ENCODE data around the gene ATP8A1. TPM values are rescaled to one million over a fixed set of nuclear protein-coding genes. Genes with fewer than 3 reads are reported as not detected.

The ATP8A1 gene
- total and polyA plus RNA-seq, 2 of the 4 experiments (the other 2 are of a cell fraction), result 0.12 to 0.36 TPM

DNA sequence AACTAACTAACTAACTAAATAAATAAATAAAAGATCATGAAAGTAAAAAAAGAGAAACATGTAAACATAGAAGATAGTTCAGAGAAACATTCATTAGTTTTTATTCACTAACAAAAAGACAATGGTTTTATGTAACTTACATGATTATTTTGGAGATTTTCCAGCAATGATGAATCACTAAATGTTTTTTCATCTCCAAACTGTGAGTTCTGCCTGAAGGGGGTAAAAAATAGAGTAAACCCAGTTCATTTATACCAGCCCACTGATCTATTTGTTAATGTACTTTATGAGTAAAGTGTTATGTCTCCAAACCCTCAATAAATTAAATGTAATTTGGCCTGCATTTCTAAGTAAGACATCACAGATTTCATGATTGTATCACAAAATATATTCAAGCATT is 101.1 kb downstream of the ATP8A1 start:
- Histone ChIP-seq H3K4me3 (ENCODE audit: insufficient read depth, low read depth, low read length) (no peak overlapping the region), H3K9me1 (ENCODE audit: insufficient read depth, low read length) (no peaks in the 10 kb centered on the region), H3K14ac (replicated peaks; ENCODE audit: low read depth, low read length) (no peak overlapping the region), H3K4ac (ENCODE audit: low read depth, low read length) (no peak overlapping the region), H4K8ac (ENCODE audit: low read depth in 2 of 2, low read length in 2 of 2) (no peak overlapping the region), H4K5ac (ENCODE audit: low read depth, low read length) (no peak overlapping the region), H3K9me3 (ENCODE audit: control insufficient read depth, insufficient read depth, low read length) (no peaks in the 10 kb centered on the region), H2BK120ac (ENCODE audit: low read depth, low read length) (no peak overlapping the region), H2AK9ac (replicated peaks; ENCODE audit: low read depth, low read length, poor library complexity) (no peak overlapping the region), H3K18ac (ENCODE audit: low read depth, low read length) (no peak overlapping the region), H3K23ac (ENCODE audit: low read depth, low read length) (no peak overlapping the region), H4K20me1 (ENCODE audit: insufficient read depth, low read length) (no peaks in the 10 kb centered on the region), H3K36me3 (ENCODE audit: control insufficient read depth, insufficient read depth, low read length) (no peaks in the 10 kb centered on the region), H2BK15ac (ENCODE audit: low read depth, low read length) (no peak overlapping the region), H3K4me1 (ENCODE audit: control insufficient read depth, insufficient read depth, low read length) (no peaks in the 10 kb centered on the region), H3K79me1 (ENCODE audit: low read depth in 1 of 2, low read length in 2 of 2) (no peaks in the 10 kb centered on the region), H2AK5ac (ENCODE audit: low read depth, low read length) (no peak overlapping the region), H3K27me3 (ENCODE audit: control insufficient read depth, insufficient read depth, low read length) (no peaks in the 10 kb centered on the region), H4K91ac (ENCODE audit: insufficient read depth, low read depth, low read length) (no peak overlapping the region), H3K56ac (ENCODE audit: extremely low read depth, insufficient read depth, low read length) (no peak overlapping the region), H2BK5ac (ENCODE audit: low read depth, low read length, poor library complexity, severe bottlenecking) (no peak overlapping the region), H3K4me2 (ENCODE audit: low read depth, low read length) (no peak overlapping the region), H2AFZ (replicated peaks; ENCODE audit: low read length, poor library complexity) (no peak overlapping the region), H2BK20ac (ENCODE audit: low read depth, low read length) (no peak overlapping the region), H3K27ac (ENCODE audit: insufficient read depth, low read length) (no peak overlapping the region), H3K9ac (ENCODE audit: low read depth, low read length) (no peak overlapping the region)
- dilution Hi-C loops (cut with HindIII; ENCODE audit: low sequenced_read_pairs, unreplicated experiment) (no loop called here), in situ Hi-C loops (cut with MboI; ENCODE audit: low sequenced_read_pairs) (no loop called here), intact Hi-C loops (cut with micrococcal nuclease) (no loop called here)
- ATAC-seq (ENCODE audit: low read depth) (no peak), DNase-seq (no peak)
- ChIA-PET CTCF (no interaction called here), POLR2A (ENCODE audit: unreplicated experiment) (no interaction called here)
- BruUV-seq (replicated peaks), result no TSS peak
- TF ChIP-seq, protein P1, sequence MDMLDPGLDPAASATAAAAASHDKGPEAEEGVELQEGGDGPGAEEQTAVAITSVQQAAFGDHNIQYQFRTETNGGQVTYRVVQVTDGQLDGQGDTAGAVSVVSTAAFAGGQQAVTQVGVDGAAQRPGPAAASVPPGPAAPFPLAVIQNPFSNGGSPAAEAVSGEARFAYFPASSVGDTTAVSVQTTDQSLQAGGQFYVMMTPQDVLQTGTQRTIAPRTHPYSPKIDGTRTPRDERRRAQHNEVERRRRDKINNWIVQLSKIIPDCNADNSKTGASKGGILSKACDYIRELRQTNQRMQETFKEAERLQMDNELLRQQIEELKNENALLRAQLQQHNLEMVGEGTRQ (IDR thresholded peaks at IDR 0.05; ENCODE audit: low read depth, low read length), result no peak
- TF ChIP-seq MAZ (IDR thresholded peaks at IDR 0.05; ENCODE audit: borderline replicate concordance, low read depth, low read length) (no peak), SMC3 (IDR thresholded peaks at IDR 0.05; ENCODE audit: low read depth, low read length) (no peak), RCOR1 (IDR thresholded peaks at IDR 0.05; ENCODE audit: insufficient replicate concordance, low read length) (no peak), RAD21 (IDR thresholded peaks at IDR 0.05; ENCODE audit: low read length) (no peak), NFE2L2 (IDR thresholded peaks at IDR 0.05; ENCODE audit: low read depth, low read length) (no peak), BHLHE40 (IDR thresholded peaks at IDR 0.05; ENCODE audit: low read depth, low read length) (no peak), MAFK (IDR thresholded peaks at IDR 0.05; ENCODE audit: low read depth, low read length) (no peak)
- TF ChIP-seq, protein P2, sequence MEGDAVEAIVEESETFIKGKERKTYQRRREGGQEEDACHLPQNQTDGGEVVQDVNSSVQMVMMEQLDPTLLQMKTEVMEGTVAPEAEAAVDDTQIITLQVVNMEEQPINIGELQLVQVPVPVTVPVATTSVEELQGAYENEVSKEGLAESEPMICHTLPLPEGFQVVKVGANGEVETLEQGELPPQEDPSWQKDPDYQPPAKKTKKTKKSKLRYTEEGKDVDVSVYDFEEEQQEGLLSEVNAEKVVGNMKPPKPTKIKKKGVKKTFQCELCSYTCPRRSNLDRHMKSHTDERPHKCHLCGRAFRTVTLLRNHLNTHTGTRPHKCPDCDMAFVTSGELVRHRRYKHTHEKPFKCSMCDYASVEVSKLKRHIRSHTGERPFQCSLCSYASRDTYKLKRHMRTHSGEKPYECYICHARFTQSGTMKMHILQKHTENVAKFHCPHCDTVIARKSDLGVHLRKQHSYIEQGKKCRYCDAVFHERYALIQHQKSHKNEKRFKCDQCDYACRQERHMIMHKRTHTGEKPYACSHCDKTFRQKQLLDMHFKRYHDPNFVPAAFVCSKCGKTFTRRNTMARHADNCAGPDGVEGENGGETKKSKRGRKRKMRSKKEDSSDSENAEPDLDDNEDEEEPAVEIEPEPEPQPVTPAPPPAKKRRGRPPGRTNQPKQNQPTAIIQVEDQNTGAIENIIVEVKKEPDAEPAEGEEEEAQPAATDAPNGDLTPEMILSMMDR (conservative IDR thresholded peaks at IDR 0.05; ENCODE audit: low read depth, low read length), result no peak

Measured in IMR-90 (cell line).